Astrocyte (in vitro differentiated cells and primary cell): ENCODE measurements around the gene NIT1. TPM values are rescaled to one million over a fixed set of nuclear protein-coding genes. Genes with fewer than 3 reads are reported as not detected.

Experiments used
- DNase-seq: peaks from one replicate; pipeline ENCODE4 v3.0.0-alpha.2; 2010; ENCODE audit warnings: low read depth
- FAIRE-seq: peaks from 2 replicates; lab custom pipeline; 2011; peaks lifted over from hg19 to GRCh38; lab: Jason Lieb, UNC
- H2AFZ ChIP-seq: 2 replicates; pipeline ENCODE4 v1.6.0; 2012; ENCODE audit warnings: low read depth, low read length, inconsistent platforms
- H3K27ac ChIP-seq: 2 replicates; pipeline ENCODE4 v1.5.1; 2011; ENCODE audit warnings: low read depth, low read length, inconsistent platforms
- H3K27me3 ChIP-seq: 2 replicates; pipeline ENCODE4 v1.6.0; 2011; ENCODE audit warnings: low read length, inconsistent platforms; ENCODE audit not compliant: insufficient read depth
- H3K36me3 ChIP-seq: 2 replicates; pipeline ENCODE4 v1.5.1; 2011; ENCODE audit warnings: low read length, inconsistent platforms; ENCODE audit not compliant: insufficient read depth
- H3K4me1 ChIP-seq: 2 replicates; pipeline ENCODE4 v1.5.1; 2011; ENCODE audit warnings: low read length, inconsistent platforms; ENCODE audit not compliant: insufficient read depth
- H3K4me2 ChIP-seq: 2 replicates; pipeline ENCODE4 v1.6.0; 2012; ENCODE audit warnings: low read length, inconsistent platforms
- H3K4me3 ChIP-seq: 2 replicates; pipeline ENCODE4 v1.5.1; 2011; ENCODE audit warnings: low read depth, mild to moderate bottlenecking, low read length, inconsistent platforms; ENCODE audit not compliant: insufficient read depth
- H3K79me2 ChIP-seq: 2 replicates; pipeline ENCODE4 v1.6.0; 2012; ENCODE audit warnings: mild to moderate bottlenecking, low read length, inconsistent platforms; ENCODE audit not compliant: insufficient read depth
- H3K9ac ChIP-seq: 2 replicates; pipeline ENCODE4 v1.6.0; 2012; ENCODE audit warnings: mild to moderate bottlenecking, low read length, inconsistent platforms
- H3K9me3 ChIP-seq: 2 replicates; pipeline ENCODE4 v1.5.1; 2012; ENCODE audit warnings: low read depth, mild to moderate bottlenecking, low read length, inconsistent platforms; ENCODE audit not compliant: insufficient read depth
- H4K20me1 ChIP-seq: 2 replicates; pipeline ENCODE4 v1.6.0; 2012; ENCODE audit warnings: low read length, inconsistent platforms; ENCODE audit not compliant: insufficient read depth
- H3K27ac Mint-ChIP-seq: one replicate; pipeline ENCODE4 v1.8.0; 2021; ENCODE audit warnings: mild to moderate bottlenecking, mixed read lengths; ENCODE audit not compliant: unreplicated experiment
- H3K27me3 Mint-ChIP-seq: one replicate; pipeline ENCODE4 v1.8.0; 2021; ENCODE audit warnings: low read depth, mixed read lengths; ENCODE audit not compliant: unreplicated experiment
- H3K36me3 Mint-ChIP-seq: one replicate; pipeline ENCODE4 v1.8.0; 2021; ENCODE audit warnings: low read depth, mixed read lengths; ENCODE audit not compliant: unreplicated experiment
- H3K4me1 Mint-ChIP-seq: one replicate; pipeline ENCODE4 v1.8.0; 2021; ENCODE audit warnings: low read depth, mixed read lengths; ENCODE audit not compliant: unreplicated experiment
- H3K4me3 Mint-ChIP-seq: one replicate; pipeline ENCODE4 v1.8.0; 2021; ENCODE audit warnings: mild to moderate bottlenecking, moderate library complexity, mixed read lengths; ENCODE audit not compliant: unreplicated experiment
- H3K9me3 Mint-ChIP-seq: one replicate; pipeline ENCODE4 v1.8.0; 2021; ENCODE audit warnings: mild to moderate bottlenecking, mixed read lengths; ENCODE audit not compliant: unreplicated experiment
- EZH2 ChIP-seq: IDR thresholded peaks from 2 replicates; pipeline ENCODE4 v1.6.1; 2012; ENCODE audit warnings: mild to moderate bottlenecking, low read length, inconsistent platforms; ENCODE audit not compliant: insufficient read depth
- total RNA-seq: library from RNA; stranded (reverse); gene quantifications from 2 replicates; pipeline ENCODE4 v1.2.1, GENCODE V29; 2021
- TF ChIP-seq, protein P1 (sequence below): IDR thresholded peaks from 2 replicates; pipeline ENCODE4 v1.5.1; 2011; ENCODE audit warnings: low read depth, mild to moderate bottlenecking, inconsistent platforms, low read length, moderate library complexity; ENCODE audit not compliant: insufficient read depth

The NIT1 gene
- total RNA-seq, 1 donor from 2014 or later: 25.9 TPM

DNA sequence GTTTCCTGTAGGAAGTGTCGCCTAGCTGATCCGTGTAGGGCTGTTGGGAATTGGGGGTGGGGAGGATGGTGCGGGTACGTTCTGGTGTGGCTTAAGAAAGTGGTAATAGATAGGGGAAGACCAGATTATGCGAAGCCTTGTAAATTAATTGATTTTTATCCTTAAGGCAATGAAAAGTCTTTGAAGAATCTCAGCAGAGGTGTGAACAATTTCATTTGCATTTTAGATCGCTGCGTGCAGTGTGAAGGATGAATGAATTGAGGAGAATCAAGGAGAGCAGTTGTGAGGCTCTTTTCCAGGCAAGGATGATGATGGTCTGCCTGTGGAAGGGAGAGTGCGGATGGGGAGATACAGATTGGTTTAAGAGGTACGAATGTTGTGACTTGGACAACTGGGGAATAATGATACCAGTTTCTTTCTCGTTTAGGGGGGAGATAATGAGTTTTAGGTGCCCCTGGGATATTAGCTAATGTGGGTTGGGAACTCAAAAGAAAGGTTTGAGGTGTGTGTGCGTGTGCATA, 15.4 kb downstream of the NIT1 start:
- Histone ChIP-seq H3K27ac (peak overlapping the region; percentile 91), H3K79me2 (peaks cover 60% of the 10 kb centered on the region), H3K4me2 (peak overlapping the region; percentile 100), H3K36me3 (peaks cover 10% of the 10 kb centered on the region), H2AFZ (peak overlapping the region; percentile 88), H4K20me1 (peaks cover 37% of the 10 kb centered on the region), H3K9me3 (no peaks in the 10 kb centered on the region), H3K9ac (peak overlapping the region; percentile 94), H3K4me1 (peaks cover 5% of the 10 kb centered on the region), H3K27me3 (no peaks in the 10 kb centered on the region), H3K4me3 (peak overlapping the region; percentile 93)
- H3K4me3 Mint-ChIP-seq: no peak overlapping the region
- TF ChIP-seq EZH2: no peak
- TF ChIP-seq, protein P1, sequence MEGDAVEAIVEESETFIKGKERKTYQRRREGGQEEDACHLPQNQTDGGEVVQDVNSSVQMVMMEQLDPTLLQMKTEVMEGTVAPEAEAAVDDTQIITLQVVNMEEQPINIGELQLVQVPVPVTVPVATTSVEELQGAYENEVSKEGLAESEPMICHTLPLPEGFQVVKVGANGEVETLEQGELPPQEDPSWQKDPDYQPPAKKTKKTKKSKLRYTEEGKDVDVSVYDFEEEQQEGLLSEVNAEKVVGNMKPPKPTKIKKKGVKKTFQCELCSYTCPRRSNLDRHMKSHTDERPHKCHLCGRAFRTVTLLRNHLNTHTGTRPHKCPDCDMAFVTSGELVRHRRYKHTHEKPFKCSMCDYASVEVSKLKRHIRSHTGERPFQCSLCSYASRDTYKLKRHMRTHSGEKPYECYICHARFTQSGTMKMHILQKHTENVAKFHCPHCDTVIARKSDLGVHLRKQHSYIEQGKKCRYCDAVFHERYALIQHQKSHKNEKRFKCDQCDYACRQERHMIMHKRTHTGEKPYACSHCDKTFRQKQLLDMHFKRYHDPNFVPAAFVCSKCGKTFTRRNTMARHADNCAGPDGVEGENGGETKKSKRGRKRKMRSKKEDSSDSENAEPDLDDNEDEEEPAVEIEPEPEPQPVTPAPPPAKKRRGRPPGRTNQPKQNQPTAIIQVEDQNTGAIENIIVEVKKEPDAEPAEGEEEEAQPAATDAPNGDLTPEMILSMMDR: no peak
- no peaks in the 10 kb centered on the region for H3K9me3 Mint-ChIP-seq
- H3K27ac Mint-ChIP-seq: no peak overlapping the region
- H3K4me1 Mint-ChIP-seq: peaks cover 19% of the 10 kb centered on the region
- FAIRE-seq (no peak), DNase-seq (no peak)
- no peaks in the 10 kb centered on the region for H3K27me3 Mint-ChIP-seq
- peaks cover 9% of the 10 kb centered on the region for H3K36me3 Mint-ChIP-seq

DNA sequence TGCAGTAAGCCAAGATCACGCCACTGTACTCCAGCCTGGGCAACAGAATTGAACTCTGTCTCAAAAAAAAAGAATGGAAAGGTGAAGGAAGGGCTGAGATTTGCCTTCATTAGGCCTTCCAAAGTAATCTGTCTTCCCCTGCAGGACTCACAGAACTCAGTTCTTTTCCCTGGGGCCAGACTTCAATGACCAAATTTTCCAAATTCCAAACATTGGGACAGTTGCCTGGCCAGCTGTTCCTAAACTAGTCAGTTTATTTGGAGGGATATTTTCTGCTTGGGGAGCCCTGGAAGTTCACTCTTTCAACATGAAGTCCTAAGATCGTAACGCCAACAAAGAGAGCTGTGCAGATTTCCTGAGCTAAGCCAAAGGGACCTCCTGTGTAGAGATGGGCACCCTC, 20.0 kb downstream of the NIT1 start:
- no peaks in the 10 kb centered on the region for H3K27me3 ChIP-seq
- TF ChIP-seq, protein P1: no peak
- TF ChIP-seq EZH2: no peak
- H3K36me3 ChIP-seq: no peaks in the 10 kb centered on the region
- no peaks in the 10 kb centered on the region for H3K36me3 Mint-ChIP-seq
- no peaks in the 10 kb centered on the region for H3K9me3 ChIP-seq
- H3K27ac Mint-ChIP-seq: no peak overlapping the region
- no peaks in the 10 kb centered on the region for H3K4me1 ChIP-seq
- H4K20me1 ChIP-seq: peaks cover 4% of the 10 kb centered on the region
- DNase-seq (no peak), FAIRE-seq (no peak)
- no peaks in the 10 kb centered on the region for H3K27me3 Mint-ChIP-seq
- no peaks in the 10 kb centered on the region for H3K9me3 Mint-ChIP-seq
- H3K4me3 ChIP-seq: no peak overlapping the region
- no peak overlapping the region for H2AFZ ChIP-seq
- peaks cover 21% of the 10 kb centered on the region for H3K79me2 ChIP-seq
- no peaks in the 10 kb centered on the region for H3K4me1 Mint-ChIP-seq
- H3K27ac ChIP-seq: no peak overlapping the region
- no peak overlapping the region for H3K4me2 ChIP-seq
- H3K9ac ChIP-seq: no peak overlapping the region
- no peak overlapping the region for H3K4me3 Mint-ChIP-seq

DNA sequence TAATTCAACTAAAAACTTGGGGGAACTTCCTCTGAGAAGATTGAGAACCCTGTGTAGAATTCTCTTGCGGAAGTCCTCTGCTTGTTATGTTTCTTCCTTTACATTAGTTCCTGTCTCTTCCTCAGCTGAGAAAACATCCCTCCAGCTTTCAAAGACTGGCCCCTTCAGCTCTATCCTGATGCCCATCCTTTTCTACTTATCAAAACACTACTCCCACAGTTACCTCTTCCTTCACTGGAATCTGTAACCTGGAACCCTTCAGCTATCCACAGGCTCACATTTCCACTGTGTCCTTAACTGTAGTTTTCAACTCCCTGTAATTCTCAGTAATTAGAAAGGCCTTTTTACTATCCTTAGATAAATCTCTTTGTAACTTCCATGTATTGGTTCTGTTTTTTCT, 20.5 kb downstream of the NIT1 start:
- DNase-seq: no peak
- H2AFZ ChIP-seq: no peak overlapping the region
- H3K4me3 ChIP-seq: no peak overlapping the region
- H3K27ac ChIP-seq: no peak overlapping the region
- Mint-ChIP-seq H3K36me3 (no peaks in the 10 kb centered on the region), H3K9me3 (no peaks in the 10 kb centered on the region), H3K27ac (no peak overlapping the region), H3K27me3 (no peaks in the 10 kb centered on the region), H3K4me1 (no peaks in the 10 kb centered on the region), H3K4me3 (no peak overlapping the region)
- H3K36me3 ChIP-seq: no peaks in the 10 kb centered on the region
- no peak overlapping the region for H3K9ac ChIP-seq
- peaks cover 4% of the 10 kb centered on the region for H4K20me1 ChIP-seq
- no peak for FAIRE-seq
- no peaks in the 10 kb centered on the region for H3K4me1 ChIP-seq
- H3K79me2 ChIP-seq: peaks cover 19% of the 10 kb centered on the region
- no peak overlapping the region for H3K4me2 ChIP-seq
- no peaks in the 10 kb centered on the region for H3K9me3 ChIP-seq
- H3K27me3 ChIP-seq: no peaks in the 10 kb centered on the region
- TF ChIP-seq EZH2: no peak
- TF ChIP-seq, protein P1: no peak
